GM12865 (cell line): ENCODE data around the gene HERC2.

Experiments
- DNase-seq: peaks from one replicate; pipeline ENCODE4 v3.0.0; 2010; ENCODE audit warnings: low read depth
- H3K4me3 ChIP-seq: 2 replicates; pipeline ENCODE4 v1.5.1; 2011; ENCODE audit warnings: mild to moderate bottlenecking, low read depth, low read length, control low read depth
- TF ChIP-seq, protein P1 (sequence below): IDR thresholded peaks from 2 replicates; pipeline ENCODE4 v1.5.1; 2011; ENCODE audit warnings: low read length, control low read depth, low read depth, inconsistent platforms; ENCODE audit not compliant: insufficient read depth; ENCODE audit errors: missing control alignments

The HERC2 gene

GRCh38 chr15:28082891-28083684, 238.9 kb downstream of the HERC2 start:
- DNase-seq: no peak
- H3K4me3 ChIP-seq: no peak overlapping the region
- TF ChIP-seq, protein P1, sequence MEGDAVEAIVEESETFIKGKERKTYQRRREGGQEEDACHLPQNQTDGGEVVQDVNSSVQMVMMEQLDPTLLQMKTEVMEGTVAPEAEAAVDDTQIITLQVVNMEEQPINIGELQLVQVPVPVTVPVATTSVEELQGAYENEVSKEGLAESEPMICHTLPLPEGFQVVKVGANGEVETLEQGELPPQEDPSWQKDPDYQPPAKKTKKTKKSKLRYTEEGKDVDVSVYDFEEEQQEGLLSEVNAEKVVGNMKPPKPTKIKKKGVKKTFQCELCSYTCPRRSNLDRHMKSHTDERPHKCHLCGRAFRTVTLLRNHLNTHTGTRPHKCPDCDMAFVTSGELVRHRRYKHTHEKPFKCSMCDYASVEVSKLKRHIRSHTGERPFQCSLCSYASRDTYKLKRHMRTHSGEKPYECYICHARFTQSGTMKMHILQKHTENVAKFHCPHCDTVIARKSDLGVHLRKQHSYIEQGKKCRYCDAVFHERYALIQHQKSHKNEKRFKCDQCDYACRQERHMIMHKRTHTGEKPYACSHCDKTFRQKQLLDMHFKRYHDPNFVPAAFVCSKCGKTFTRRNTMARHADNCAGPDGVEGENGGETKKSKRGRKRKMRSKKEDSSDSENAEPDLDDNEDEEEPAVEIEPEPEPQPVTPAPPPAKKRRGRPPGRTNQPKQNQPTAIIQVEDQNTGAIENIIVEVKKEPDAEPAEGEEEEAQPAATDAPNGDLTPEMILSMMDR: no peak

- DNase-seq: no peak
- H3K4me3 ChIP-seq: no peak overlapping the region
- TF ChIP-seq, protein P1: no peak
These were observed 240.4 kb downstream of the HERC2 start for GRCh38 chr15:28081594-28081993.

DNA sequence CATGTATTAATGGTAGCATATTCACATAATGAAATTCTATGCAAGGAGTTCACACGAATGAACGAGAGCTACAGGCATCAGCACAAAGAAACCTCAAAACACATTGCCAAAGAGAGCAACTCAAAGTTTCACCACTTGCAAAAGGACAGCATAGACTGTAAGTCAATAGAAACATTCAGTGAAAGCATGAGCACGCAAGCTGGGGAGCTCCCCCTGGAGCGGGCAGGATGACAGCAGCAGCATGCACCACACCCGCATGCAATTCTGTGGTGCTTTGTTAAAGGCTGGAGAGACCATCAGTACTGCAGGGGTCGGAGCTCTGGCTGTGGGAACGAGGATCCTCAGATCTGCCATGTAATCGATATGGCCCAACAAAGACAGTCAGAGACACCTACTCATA, 241.6 kb downstream of the HERC2 start:
- no peak overlapping the region for H3K4me3 ChIP-seq
- TF ChIP-seq, protein P1: no peak
- no peak for DNase-seq

DNA sequence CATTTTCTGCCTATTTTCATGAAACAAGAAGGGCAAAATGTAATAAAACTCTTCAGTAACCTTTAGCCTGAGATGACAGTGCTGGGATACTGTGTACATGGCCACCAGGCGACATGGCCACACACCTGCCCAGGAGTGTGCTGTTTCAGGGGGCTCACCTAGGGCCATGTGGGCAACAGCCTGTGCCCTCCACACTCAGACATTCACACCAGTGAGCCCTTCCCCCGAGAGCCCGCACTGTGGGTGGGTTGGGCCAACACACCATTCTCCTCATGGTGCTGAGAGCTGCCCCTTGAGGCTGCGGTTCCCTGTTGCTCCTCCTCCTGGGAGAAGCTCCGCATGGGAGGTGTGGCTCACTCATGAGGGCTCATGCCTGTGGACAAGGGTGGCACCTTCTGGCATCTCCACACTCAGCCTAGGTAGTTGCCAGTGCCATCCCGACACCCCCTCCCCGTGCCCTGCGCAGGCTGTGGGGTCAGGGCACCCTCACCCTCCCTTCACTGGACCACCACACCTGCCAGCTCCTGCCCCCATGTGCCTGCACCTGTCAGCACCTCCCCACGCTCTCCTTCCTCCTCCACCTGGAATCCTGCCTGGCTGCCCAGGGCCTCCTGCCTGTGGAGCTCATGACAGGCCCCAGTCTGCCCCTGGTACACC, 242.5 kb downstream of the HERC2 start:
- TF ChIP-seq, protein P1: no peak
- DNase-seq: no peak
- H3K4me3 ChIP-seq: no peak overlapping the region

GRCh38 chr15:28078191-28078719, 243.7 kb downstream of the HERC2 start:
- DNase-seq: no peak
- TF ChIP-seq, protein P1: no peak
- H3K4me3 ChIP-seq: no peak overlapping the region

DNA sequence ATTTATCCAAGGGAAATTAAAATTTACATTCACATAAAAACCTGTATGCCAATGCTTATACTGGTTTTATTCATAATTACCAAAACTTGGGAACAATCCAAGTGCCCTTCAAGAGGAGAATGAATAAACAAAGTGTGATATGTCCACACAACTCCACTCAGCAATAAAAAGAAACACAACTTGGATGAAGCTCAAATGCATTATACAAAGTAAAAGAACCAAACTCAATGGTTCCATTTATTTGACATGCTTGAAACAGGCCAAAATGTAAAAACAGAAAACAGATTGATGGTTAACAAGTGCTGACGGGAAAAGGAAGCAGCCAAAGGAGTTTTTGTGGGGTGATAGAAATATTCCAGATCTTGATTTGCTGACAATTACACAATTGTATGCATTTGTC, 246.4 kb downstream of the HERC2 start:
- DNase-seq: no peak
- no peak overlapping the region for H3K4me3 ChIP-seq
- TF ChIP-seq, protein P1: no peak

DNA sequence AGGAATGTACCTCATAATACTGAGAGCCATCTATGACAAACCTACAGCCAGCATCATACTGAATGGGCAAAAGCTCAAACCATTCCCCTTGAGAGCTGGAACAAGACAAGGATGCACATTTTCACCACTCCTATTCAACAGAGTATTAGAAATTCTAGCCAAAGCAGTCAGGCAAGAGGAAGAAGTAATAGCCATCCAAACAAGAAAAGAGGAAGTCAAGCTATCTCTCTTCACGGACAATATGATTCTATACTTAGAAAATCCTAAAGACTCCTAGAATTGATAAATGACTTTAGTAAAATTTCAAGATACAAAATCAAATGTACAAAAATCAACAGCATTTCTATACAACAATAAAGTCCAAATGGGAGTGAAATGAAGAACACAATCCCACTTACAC, 253.0 kb downstream of the HERC2 start:
- H3K4me3 ChIP-seq: no peak overlapping the region
- no peak for DNase-seq
- TF ChIP-seq, protein P1: no peak
